Kasumi-1 (cell line): Measurements from ENCODE around the gene PRPF6.
"Not testable (repeated sequence)": the region's sequence is repeated elsewhere in the genome, so short reads cannot be mapped to it uniquely, and the experiment has no call there.

ENCODE experiments used
- DNase-seq, 2 experiments: peaks; one replicate each; lab custom pipeline; 2025; lab: John Stamatoyannopoulos, UW

The PRPF6 gene

GRCh38 chr20:64012385-64013154, 31.6 kb downstream of the PRPF6 start:
- DNase-seq = not testable (repeated sequence)

DNA sequence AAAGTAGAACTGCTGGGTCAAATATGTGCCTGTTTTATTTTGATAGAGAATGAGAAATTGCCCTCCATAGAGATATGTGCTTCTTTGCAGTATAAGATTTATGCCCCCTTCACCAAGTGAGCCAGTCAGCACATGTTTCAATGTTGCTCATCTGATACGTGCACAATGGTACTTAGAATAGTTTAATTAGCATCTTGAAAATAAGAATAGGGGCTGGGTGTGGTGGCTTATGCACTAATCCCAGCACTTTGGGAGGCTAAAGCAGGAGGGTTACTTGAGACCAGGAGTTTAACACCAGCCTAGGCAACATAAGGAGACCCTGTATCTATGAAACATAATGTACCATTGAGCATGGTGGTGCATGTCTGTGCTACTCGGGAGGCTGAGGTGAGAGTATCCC, 34.7 kb downstream of the PRPF6 start:
- DNase-seq = no peak

GRCh38 chr20:64021124-64021975, 40.4 kb downstream of the PRPF6 start:
- no peak for DNase-seq

GRCh38 chr20:64022671-64023360, 41.9 kb downstream of the PRPF6 start:
- no peak for DNase-seq

DNA sequence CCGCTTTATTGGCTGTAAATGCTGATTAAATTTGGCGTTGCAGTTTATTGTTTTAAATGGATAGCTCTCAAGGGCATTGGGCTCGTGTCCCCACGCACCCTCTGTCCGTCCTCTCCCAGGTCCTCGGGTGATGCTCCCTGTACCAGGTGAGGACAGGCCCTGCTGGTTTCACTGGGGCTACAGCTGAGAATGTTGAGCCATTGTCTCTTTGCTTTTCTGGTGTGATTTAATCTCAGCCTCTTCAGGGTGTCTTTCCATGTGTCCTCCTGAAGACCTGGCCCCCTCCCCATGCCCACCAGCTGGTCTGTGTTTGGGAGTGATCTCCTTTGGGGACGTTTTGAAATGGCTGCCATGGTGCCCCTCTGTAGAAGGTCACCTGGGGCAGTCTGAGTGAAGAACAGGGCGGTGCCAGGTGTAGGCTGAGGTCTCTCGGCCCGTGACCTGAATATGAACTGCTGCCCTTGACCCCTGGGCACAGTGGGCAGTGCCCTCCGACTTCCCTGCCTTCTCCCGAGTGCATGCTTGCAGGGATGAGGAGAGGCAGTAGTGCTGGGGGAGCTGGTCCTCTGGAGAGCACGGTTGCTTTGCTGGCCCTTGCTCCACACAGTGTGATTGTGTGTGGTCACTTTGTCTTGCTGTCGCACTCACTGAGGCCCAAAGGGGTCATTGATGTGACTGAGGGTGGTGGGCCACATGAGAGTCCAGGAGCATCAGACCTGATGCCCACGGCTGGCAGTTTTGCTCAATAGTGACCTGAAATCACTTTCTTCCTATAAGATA, 42.6 kb downstream of the PRPF6 start:
- no peak for DNase-seq

- DNase-seq = no peak
These were observed 43.4 kb downstream of the PRPF6 start for GRCh38 chr20:64024141-64024990.

- no peak for DNase-seq
These were observed 44.3 kb downstream of the PRPF6 start for GRCh38 chr20:64025101-64025825.

DNA sequence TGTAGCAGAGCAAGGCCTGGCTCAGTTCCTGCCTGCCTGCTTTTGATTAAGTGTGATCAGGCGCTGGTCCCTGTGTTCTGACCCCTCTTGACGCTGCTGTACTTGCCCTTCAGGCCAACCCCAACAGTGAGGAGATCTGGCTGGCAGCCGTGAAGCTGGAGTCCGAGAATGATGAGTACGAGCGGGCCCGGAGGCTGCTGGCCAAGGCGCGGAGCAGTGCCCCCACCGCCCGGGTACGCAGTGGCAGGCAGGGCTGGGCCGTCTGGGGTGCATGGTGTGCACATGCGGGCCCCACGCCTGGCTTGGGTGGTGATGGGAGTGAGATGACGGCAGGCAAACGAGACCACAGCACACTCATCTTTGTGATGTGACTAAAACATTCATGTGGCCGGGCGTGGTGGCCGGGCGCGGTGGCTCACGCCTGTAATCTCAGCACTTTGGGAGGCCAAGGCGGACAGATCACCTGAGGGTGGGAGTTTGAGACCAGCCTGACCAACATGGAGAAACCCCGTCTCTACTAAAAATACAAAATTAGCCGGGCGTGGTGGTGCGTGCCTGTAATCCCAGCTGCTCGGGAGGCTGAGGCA, 45.0 kb downstream of the PRPF6 start:
- no peak for DNase-seq

DNA sequence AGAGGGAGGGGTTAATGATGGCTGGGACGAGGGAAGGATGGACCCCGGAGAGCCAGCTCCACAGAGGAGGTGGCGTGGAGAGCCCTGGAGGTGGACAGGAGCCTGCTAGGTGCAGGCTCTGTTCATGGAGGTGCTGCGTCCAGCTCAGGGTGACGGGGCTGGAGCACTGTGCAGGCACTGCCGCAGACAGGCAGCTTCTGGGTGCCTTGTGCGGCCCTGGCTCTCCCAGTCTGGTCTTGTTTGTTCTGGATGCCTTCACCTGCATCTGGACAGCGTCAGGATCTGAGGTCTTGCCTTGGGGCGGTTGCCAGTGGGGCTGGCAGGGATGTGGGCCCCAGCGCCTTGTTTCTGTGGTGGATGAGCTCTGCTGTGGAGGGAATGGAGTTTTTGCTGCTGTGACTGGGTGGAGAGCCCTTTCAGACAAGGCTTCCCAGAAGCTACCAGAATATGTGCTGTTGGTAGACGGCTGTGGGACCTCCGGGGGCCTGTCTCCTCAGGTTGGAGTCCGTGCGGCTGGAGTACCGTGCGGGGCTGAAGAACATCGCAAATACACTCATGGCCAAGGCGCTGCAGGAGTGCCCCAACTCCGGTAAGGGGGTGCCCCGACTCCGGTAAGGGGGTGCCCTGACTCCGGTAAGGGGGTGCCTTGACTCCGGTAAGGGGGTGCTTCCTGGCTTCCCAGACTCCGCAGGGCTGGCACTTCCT, 47.2 kb downstream of the PRPF6 start:
- no peak for DNase-seq

- DNase-seq = no peak
These were observed 48.6 kb downstream of the PRPF6 start for GRCh38 chr20:64029293-64030117.

GRCh38 chr20:64030371-64031134, 49.6 kb downstream of the PRPF6 start:
- no peak for DNase-seq

GRCh38 chr20:64031822-64032314, 50.9 kb downstream of the PRPF6 start:
- DNase-seq = no peak

DNA sequence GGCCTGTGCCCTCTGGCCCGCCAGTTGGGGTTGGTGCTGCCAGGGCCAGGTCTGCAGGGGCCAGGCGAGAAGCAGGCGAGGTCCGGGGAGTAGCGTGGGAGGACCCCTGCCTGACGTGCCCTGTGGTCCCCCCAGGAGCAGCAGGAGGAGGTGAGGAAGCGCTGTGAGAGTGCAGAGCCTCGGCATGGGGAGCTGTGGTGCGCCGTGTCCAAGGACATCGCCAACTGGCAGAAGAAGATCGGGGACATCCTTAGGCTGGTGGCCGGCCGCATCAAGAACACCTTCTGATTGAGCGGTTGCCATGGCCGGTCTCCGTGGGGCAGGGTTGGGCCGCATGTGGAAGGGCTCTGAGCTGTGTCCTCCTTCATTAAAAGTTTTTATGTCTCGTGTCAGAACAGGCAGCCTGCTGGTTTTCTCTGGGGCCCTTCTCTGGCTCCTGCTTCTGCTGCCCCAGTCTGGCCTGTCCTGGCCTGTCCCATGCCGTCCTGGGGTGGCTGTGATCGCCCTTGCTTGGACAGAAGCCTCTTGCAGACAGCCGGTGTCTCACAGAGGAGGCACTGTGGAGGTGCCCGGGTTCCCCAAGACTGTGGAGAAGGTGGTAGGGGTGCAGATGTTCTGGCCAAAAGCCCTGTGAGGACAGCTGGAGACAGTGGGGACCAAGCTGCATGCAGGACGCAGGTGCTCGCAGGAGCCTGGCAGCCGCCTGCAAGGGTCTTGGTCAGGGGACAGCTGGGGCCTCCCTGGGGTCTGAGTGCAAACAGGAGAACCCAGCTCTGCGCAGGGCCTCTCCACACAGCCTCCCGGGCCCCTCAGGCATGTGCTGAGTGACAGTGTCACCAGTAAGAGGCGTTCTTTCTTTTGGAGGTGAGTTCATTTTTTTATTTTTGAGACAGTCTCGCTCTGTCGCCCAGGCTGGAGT, 52.0 kb downstream of the PRPF6 start:
- DNase-seq = no peak

DNA sequence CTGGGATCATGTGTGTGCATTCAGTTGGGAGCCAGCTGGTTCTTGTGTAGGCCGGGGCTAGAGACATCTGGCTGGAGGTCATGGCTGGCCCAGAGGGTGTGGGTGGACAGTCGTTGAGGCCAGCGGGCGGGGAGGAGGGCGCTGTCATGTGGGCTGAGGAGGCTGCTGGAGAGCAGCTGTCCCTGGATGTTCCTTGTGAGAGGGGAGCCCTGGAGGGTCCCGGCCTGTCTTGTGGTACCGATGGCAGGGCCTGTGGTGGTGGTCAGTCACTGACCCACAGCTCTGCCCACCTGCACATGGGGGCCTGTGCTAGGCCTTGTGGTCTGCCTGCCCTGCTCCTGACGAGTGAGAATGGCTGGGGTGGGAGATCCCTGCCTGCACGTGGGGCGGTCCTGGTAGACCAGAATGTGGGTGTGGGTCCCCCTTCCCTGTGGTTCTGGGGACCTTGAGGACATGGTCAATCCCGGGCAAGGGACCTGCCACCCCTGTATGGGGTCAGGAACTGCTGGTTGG, 53.1 kb downstream of the PRPF6 start:
- no peak for DNase-seq

DNA sequence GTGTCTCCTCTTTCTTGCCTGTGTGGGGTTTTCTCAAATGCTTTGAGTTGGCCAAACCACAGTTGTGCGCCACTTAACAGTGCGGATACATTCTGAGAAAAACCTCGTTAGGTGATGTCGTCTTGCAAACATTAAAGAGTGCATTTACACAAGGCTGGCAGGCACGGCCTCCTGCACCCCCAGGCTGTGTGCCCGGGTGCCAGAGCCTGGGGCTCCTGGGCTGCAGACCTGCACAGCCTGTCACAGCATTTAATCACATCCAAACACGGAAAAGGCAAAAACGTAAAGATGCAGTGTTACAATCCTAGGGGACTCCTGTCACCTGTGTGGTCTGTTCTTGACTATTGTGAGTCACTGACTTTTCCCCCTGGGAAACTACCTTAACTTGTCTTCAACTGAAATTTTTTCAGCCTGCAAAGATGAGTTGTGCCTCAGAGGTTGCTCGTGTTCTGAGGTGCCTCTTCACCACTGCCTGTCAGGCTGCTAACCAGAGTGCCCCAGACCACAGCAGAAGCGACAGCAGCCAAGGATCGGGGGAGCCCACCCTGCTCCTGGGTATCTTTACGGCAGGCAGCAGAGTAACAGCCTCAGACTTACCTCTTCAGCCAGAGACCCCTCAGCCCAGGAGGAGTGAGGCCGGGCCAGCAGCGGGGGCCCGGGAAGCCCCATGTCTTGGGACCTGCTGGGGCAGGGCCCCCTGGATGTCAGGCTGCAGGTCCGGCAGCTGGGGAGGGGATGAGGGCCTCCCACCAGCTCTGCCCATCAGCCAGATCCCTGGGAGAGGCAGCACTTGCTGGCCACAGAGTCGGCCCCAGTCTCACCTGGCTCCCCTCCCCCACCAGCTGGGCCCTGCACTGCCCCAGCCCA, 54.4 kb downstream of the PRPF6 start:
- DNase-seq = no peak
